IPS-NIHi7 (cell line): ENCODE data around the gene FOXO3.

Source experiments
- DNase-seq: peaks from one replicate; pipeline ENCODE4 v3.0.0; 2012; ENCODE audit warnings: mixed read lengths; ENCODE audit errors: extremely low spot score

FOXO3 gene

DNA sequence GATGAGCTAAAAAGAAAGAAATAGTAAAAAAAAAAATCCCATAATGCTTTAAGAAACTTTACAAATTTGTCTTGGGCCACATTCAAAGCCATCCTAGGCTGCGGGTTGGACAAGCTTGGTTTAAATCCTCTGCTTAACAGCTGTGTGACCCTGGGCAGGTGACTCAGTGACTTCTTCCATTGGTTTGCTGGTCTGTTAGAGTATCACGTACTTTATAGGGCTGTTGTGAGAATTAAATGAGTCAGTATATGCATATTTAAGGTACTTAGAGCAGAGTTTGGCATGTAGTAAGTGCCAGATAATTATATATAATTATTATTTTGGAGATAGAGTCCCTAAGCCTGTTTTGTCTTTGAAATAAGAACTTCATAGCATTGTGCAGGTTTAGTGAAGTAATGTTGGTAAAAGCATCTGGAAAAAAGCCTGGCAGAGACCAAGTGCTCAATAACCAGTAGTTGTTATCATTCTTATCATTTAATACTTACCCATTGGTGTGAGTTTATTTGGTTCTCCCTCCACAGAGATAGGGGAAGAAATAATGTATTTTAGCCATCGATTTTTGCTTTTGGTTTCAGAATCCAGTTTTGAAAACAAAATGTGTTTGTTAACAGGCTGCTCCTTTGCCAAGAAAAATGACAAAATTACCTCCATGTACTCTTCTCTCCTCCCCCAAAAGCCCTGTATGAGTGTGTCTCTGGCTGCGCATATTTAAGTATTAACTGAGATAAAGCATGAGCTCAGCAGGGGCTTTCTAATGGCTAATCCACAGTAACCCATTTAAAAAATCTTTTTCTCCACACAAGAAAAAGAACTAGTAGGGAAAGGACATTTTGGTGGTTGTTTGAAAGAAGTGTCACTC is 67.2 kb downstream of the FOXO3 start:
- no peak for DNase-seq

DNA sequence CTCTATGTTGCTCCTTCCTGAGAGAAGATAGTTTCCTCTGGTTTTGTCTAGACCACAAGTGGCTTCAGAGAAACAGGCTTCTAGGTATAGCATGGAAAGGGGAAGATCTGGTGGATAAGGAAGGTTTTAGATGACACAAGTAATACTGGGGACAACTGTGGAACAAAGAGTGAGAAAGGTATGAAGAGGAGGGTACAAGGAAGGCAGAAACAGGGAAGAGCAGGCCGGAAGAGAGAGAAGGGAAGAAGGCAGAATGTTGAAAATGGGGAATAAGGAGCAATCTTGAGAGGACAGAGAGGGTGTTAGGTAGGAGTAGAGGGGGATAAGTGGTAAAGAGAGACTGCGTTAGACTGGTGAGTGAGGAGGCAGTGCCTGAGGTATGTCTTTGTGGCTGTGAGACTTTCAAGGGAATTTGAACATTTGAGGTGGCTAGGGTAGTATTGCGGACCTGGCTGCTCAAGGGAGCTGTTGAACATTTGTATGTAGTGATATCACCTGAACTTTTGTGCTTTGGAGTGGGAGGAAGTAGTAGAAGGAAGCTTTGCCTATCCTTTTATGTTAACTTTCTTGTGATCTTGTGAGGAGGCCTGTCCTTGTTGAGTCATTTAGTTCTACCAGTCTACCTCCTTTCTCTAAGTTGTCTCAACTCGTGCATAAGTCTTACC is 69.5 kb downstream of the FOXO3 start:
- no peak for DNase-seq

DNA sequence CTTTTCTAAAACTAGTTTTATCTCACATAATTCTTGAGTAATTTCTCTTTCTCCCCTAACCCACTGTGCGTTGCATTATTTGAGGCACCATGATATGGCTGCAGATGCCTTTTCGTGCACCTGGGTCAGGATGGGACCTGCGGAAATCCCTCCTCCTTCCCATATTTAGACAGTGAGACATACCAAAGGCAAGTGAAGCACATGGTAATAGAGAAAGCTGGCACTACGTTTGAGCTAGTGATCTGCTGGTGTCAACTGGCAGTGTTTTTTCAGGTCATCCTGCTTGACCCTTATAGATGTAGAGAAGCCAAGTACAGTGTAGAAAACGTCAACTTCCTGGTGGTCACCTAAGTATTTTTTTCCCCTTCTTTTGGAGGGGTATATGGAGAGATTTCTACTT is 71.7 kb downstream of the FOXO3 start:
- DNase-seq: no peak

DNA sequence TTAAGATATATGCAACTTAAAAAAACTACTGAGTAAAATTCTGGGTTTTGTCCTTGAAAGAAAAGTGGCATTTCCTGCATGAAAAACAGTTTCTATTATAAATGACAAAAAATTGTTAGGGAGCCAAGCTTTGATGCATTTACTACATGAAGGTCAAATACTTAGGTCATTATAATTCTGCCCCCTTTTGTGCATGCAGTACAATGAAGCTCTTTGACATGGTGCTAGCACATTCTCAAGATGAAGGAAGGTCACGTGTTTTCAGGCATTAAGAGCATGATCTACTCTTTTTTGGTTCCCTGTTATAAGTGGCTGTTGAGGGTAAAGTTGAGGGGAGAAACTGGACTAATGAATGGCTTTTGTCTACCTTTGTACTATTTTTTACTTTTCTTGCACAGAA is 72.7 kb downstream of the FOXO3 start:
- no peak for DNase-seq

DNA sequence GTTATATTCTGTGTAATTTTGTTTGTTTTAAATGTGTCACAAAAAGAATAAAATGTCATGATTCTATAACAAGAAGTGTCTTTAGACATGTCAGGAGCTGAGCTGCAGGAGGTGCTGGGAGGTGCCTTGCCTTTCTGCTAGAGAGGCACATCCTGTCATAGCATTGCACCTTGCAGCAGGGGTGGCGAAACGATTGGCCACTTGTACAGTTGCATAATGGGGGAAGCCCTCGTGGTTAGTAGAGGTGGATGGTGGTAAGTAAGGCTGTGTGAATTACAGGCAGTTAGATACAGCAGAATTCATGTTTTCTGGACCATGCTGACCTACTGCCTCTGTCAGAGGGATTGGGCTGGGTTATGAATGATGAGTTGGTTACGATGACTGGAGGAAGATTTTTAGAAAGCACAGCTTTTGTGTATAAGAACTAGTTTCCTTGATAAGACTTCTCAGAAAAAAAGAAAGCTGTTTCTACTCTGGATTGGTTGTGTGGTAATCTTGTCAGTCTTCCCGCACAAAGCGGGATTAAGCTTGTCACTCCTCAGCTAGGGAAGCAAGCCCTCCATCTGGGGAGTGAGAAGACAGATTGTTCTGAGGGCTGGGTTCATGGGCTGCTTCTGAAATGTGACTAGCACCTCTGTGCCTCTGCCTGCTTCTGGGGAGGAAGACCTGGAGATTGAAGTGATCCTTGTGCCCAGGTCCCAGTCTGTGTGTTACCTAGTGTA is 74.9 kb downstream of the FOXO3 start:
- no peak for DNase-seq

- DNase-seq: no peak
These were observed 77.2 kb downstream of the FOXO3 start for GRCh38 chr6:108637963-108638362.

DNA sequence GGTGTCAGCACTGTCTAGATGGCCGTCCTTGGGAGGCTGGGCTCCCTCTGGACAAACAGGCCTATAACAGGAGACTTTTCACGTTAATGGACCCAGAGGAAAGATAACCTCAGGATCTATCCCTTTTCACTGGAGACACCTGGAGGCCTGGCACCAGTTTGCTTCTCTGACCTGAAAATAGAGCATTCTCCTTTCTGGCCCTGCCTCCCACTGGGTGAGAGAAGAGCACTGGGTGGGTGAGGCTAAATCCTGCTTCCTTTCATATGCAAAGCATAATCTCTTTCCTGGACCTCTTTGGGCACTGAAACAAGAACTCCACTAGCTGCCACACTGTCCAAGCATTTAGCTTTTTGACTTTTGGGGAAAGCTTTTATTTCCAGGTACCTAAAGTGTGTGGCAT is 78.3 kb downstream of the FOXO3 start:
- DNase-seq: no peak

DNA sequence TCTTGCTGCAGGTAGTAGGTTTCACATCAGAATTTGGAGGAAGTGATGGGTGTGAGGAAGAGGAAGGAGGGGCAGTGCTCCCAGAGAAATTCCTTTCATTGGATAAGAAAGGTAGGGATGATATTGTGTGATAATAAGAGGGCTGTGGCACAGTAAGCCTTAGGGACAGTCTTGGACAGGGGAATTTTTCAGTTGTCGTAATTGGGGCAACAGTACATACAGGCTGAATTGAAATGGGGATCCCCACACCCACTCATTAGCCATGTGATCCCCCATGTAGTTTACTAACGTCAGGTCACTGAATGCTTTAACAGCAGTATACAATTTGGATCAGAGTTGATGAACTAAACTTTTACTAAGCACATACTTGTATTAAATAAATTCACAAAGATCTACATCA is 79.4 kb downstream of the FOXO3 start:
- no peak for DNase-seq

- DNase-seq: no peak
These were observed 82.5 kb downstream of the FOXO3 start for GRCh38 chr6:108643184-108643583.

- no peak for DNase-seq
These were observed 83.5 kb downstream of the FOXO3 start for GRCh38 chr6:108644252-108644651.

- DNase-seq: no peak
These were observed 87.5 kb downstream of the FOXO3 start for GRCh38 chr6:108648191-108648590.

GRCh38 chr6:108650325-108650724 is 89.6 kb downstream of the FOXO3 start:
- no peak for DNase-seq

GRCh38 chr6:108650781-108651180 is 90.1 kb downstream of the FOXO3 start:
- no peak for DNase-seq

GRCh38 chr6:108651340-108652227 is 90.9 kb downstream of the FOXO3 start:
- no peak for DNase-seq

- no peak for DNase-seq
These were observed 91.7 kb downstream of the FOXO3 start for GRCh38 chr6:108652375-108652774.

- DNase-seq: no peak
These were observed 93.2 kb downstream of the FOXO3 start for GRCh38 chr6:108653949-108654348.

DNA sequence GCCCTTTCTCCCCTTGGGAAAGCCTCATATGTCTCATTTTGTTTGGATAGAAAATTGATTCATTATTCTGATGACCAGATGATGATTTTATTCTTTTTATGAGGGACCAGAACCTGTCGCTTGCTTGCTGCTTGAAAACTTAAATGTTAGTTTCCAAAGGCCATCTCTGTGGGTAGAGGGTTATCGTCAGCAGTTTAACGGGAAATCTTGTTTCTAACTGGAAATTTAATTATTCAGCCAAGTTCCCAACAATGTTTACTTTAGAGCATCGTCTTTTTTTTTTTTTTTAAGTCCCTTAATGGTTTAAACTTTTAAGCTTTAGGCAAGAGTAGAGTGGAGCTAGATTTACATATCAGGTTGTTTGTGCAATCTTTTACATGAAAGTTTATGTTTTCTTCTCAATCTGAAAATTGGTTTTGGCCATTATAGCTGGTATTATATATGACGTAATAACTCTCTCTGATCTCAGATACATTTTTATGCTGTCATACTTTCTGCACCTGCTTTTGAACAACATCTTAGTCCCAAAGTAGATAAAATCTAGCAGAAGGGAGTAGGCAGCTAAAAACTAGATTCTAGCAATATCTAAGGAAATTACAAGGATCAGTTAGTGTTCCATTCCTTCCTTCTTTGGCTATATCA is 93.9 kb downstream of the FOXO3 start:
- DNase-seq: no peak

GRCh38 chr6:108655806-108656651 is 95.3 kb downstream of the FOXO3 start:
- no peak for DNase-seq

- DNase-seq: no peak
These were observed 96.1 kb downstream of the FOXO3 start for GRCh38 chr6:108656836-108657235.

DNA sequence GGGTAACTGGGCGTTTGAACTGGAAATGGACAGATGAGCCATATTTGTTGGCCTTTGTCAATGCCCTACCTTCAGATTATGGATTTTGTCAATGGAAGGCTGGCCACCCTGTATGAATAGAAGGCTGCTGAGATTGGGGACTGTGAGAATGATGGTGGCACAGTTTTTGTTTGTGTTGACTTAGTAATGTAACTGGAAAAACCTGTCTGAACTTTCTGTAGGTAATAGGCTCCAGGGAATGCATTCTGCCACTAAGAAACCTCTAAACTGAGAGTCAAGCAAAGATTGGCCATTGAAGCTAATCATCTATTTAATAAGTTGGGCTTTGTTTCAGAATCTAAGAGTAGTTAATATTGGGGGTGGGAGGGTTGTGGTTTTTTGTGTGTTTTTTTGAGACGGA is 97.5 kb downstream of the FOXO3 start:
- DNase-seq: no peak
